22Rv1 (cell line): Measurements from ENCODE around the gene SPEF2.

ENCODE experiments used
- ZFX ChIP-seq: fragments of 450-650 bp; IDR thresholded peaks from 2 replicates; pipeline ENCODE4 v1.6.1; 2017; ENCODE audit warnings: antibody characterized with exemption, borderline replicate concordance
- TF ChIP-seq, protein P1 (sequence below): fragments of 450-650 bp; IDR thresholded peaks from 2 replicates; pipeline ENCODE4 v1.5.1; 2017; ENCODE audit warnings: mild to moderate bottlenecking

GRCh38 chr5:35799181-35799580 lies 181.5 kb downstream of the SPEF2 start:
- TF ChIP-seq, protein P1, sequence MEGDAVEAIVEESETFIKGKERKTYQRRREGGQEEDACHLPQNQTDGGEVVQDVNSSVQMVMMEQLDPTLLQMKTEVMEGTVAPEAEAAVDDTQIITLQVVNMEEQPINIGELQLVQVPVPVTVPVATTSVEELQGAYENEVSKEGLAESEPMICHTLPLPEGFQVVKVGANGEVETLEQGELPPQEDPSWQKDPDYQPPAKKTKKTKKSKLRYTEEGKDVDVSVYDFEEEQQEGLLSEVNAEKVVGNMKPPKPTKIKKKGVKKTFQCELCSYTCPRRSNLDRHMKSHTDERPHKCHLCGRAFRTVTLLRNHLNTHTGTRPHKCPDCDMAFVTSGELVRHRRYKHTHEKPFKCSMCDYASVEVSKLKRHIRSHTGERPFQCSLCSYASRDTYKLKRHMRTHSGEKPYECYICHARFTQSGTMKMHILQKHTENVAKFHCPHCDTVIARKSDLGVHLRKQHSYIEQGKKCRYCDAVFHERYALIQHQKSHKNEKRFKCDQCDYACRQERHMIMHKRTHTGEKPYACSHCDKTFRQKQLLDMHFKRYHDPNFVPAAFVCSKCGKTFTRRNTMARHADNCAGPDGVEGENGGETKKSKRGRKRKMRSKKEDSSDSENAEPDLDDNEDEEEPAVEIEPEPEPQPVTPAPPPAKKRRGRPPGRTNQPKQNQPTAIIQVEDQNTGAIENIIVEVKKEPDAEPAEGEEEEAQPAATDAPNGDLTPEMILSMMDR, result no peak
- TF ChIP-seq ZFX, result no peak
